BJ (cell line): ENCODE data around the gene SPATS1. TPM values are rescaled to one million over a fixed set of nuclear protein-coding genes. Genes with fewer than 3 reads are reported as not detected.

Experiments
- polyA plus RNA-seq: library from polyadenylated mRNA; depleted of rRNA; stranded (reverse); fragments of >200 nt; gene quantifications from 2 replicates; pipeline ENCODE4 v1.2.3, GENCODE V29; 2011; rRNA removed

Gene SPATS1
- polyA plus RNA-seq, 1 experiment: not detected

Other genes with a start within 250 kb of the SPATS1 start
- 58.4 TPM in 2 replicates for gene MRPL14, start 215.2 kb upstream of the SPATS1 start, polyA plus RNA-seq
- 34.1 and 56.5 TPM in 2 replicates for gene TMEM63B, start 215.1 kb upstream of the SPATS1 start, polyA plus RNA-seq
- gene CAPN11, start 183.8 kb upstream of the SPATS1 start, polyA plus RNA-seq: 0.04 TPM in 1 of 2 replicates, not detected in the other
- gene MYMX, start 125.7 kb upstream of the SPATS1 start, polyA plus RNA-seq: not detected in 2 replicates
- gene SLC29A1, start 119.1 kb upstream of the SPATS1 start, polyA plus RNA-seq: 25.7 and 34.1 TPM in 2 replicates
- gene HSP90AB1, start 95.5 kb upstream of the SPATS1 start, polyA plus RNA-seq: 578 and 615 TPM in 2 replicates
- 104 and 145 TPM in 2 replicates for gene SLC35B2, start 85.1 kb upstream of the SPATS1 start, polyA plus RNA-seq
- 6.2 and 8.0 TPM in 2 replicates for gene NFKBIE, start 77.1 kb upstream of the SPATS1 start, polyA plus RNA-seq
- gene TMEM151B, start 72.2 kb upstream of the SPATS1 start, polyA plus RNA-seq: not detected in 2 replicates
- gene AARS2, start 29.3 kb upstream of the SPATS1 start, polyA plus RNA-seq: 4.5 and 7.3 TPM in 2 replicates
- gene CDC5L, start 45.1 kb downstream of the SPATS1 start, polyA plus RNA-seq: 7.6 and 13.4 TPM in 2 replicates